ENCODE data around the gene SLBP. TPM values are rescaled to one million over a fixed set of nuclear protein-coding genes. Genes with fewer than 3 reads are reported as not detected.

Gene SLBP
- total and polyA plus RNA-seq, 2 of the 8 experiments (the other 6 are each of a cell fraction or from before 2014, with no cell fraction given): 44.1 to 49.0 TPM

GRCh38 chr4:1651609-1652008 is 60.5 kb downstream of the SLBP start:
- no peak overlapping the region for H3K4me3 ChIP-seq (ENCODE audit: extremely low read depth in 1 of 4, insufficient read depth in 2 of 4, low read depth in 3 of 4, low read length in 4 of 4)
- no peak overlapping the region for H2BK12ac ChIP-seq (ENCODE audit: low read depth, low read length)
- no peak overlapping the region for H4K5ac ChIP-seq (ENCODE audit: insufficient read length, low read depth, low read length)
- H2BK20ac ChIP-seq (ENCODE audit: low read length): no peak overlapping the region
- H3K27me3 ChIP-seq (replicated peaks in 1 of 4; ENCODE audit: control insufficient read depth in 3 of 4, extremely low read depth in 1 of 4, insufficient read depth in 3 of 4, low read length in 3 of 4): no peaks in the 10 kb centered on the region
- H2AFZ ChIP-seq (ENCODE audit: low read length): no peak overlapping the region
- 87% methylated on average over 13 of the region's 13 CpGs; no CpG with 5 or more reads in 1 of the 2 experiments for WGBS, 2 experiments (ENCODE audit: extremely low coverage in 1 of 2, insufficient coverage in 1 of 2, insufficient read length in 1 of 2, insufficient replicate concordance in 2 of 2, low coverage in 1 of 2, low lambda C conversion rate in 2 of 2, missing lambda C conversion rate in 1 of 2)
- peak overlapping the region; percentile 88 for H4K91ac ChIP-seq (replicated peaks; ENCODE audit: insufficient read length, low read length)
- H3K9ac ChIP-seq (replicated peaks in 1 of 4; ENCODE audit: extremely low read depth in 1 of 4, low read depth in 3 of 4, low read length in 3 of 4): no peak overlapping the region
- H4K8ac ChIP-seq (ENCODE audit: extremely low read depth, insufficient read depth, low read length): peak overlapping the region; percentile 72; the same call in 1 of the 2 replicates
- no peaks in the 10 kb centered on the region for H3K4me1 ChIP-seq (replicated peaks in 1 of 4; ENCODE audit: control insufficient read depth in 3 of 4, insufficient read depth in 4 of 4, low read length in 3 of 4)
- no peak overlapping the region for H3K4ac ChIP-seq (replicated peaks; ENCODE audit: insufficient read length, low read depth, low read length)
- POLR2A ChIA-PET (ENCODE audit: partially characterized antibody): no interaction called here
- H3K36me3 ChIP-seq (ENCODE audit: control insufficient read depth in 2 of 4, insufficient read depth in 4 of 4, low read length in 3 of 4): no peaks in the 10 kb centered on the region; a peak in 1 of 8 replicates
- no peak overlapping the region for H3K14ac ChIP-seq (ENCODE audit: insufficient read length)
- H2BK15ac ChIP-seq (ENCODE audit: low read length): no peak overlapping the region; the same call in 1 of the 2 replicates
- H3K23ac ChIP-seq (ENCODE audit: insufficient read length): no peak overlapping the region
- H3K56ac ChIP-seq (replicated peaks; ENCODE audit: insufficient read length, low read depth, low read length): peak overlapping the region; percentile 100
- no peak overlapping the region for H3K27ac ChIP-seq (ENCODE audit: low read depth, low read length)
- H3K4me2 ChIP-seq (ENCODE audit: insufficient read depth in 1 of 2, low read depth in 2 of 2, low read length in 2 of 2): no peak overlapping the region
- CTCF ChIA-PET (ENCODE audit: partially characterized antibody): interaction anchor here (1.0 kb wide), 1 partner anchor 20 kb away, joined by 3 read pairs; no protein-coding TSS in a partner anchor
- TF ChIP-seq BCL11A (IDR thresholded peaks at IDR 0.05; ENCODE audit: low read depth in 2 of 2, low read length in 2 of 2) (no peak), EZH2 (IDR thresholded peaks at IDR 0.05; ENCODE audit: low read depth, low read length, severe bottlenecking) (no peak), KDM1A (IDR thresholded peaks at IDR 0.05; ENCODE audit: borderline replicate concordance, low read length) (no peak), RXRA (IDR thresholded peaks at IDR 0.05; ENCODE audit: insufficient read depth, low read depth, low read length) (no peak), HDAC6 (IDR thresholded peaks at IDR 0.05; ENCODE audit: low read depth, low read length) (no peak)
- no peak overlapping the region for H2BK120ac ChIP-seq (replicated peaks; ENCODE audit: low read depth, low read length)
- H2BK5ac ChIP-seq (ENCODE audit: low read depth, low read length): 0 out of 2 replicates have a peak overlapping the region, but pooled peaks have one; percentile 48
- H3K79me1 ChIP-seq (ENCODE audit: low read depth, low read length): no peaks in the 10 kb centered on the region
- peaks cover 13% of the 10 kb centered on the region; the same call in 1 of the 2 replicates for H3K23me2 ChIP-seq (ENCODE audit: low read depth, low read length)
- H4K20me1 ChIP-seq (replicated peaks in 1 of 2; ENCODE audit: control insufficient read depth in 1 of 2, insufficient read depth in 2 of 2, low read length in 2 of 2): peaks cover 0 to 12% of the 10 kb centered on the region in 2 experiments
- DNase-seq (ENCODE audit: low read depth in 1 of 2, low spot score in 2 of 2) (no peak), FAIRE-seq (no peak)
- H3K18ac ChIP-seq (ENCODE audit: extremely low read depth, low read length): no peak overlapping the region
- H3K79me2 ChIP-seq (ENCODE audit: control insufficient read depth in 1 of 2, insufficient read depth in 2 of 2, low read length in 2 of 2): no peaks in the 10 kb centered on the region
- peaks cover 0 to 2% of the 10 kb centered on the region in 2 experiments; a peak in 1 of 4 replicates for H3K9me3 ChIP-seq (ENCODE audit: insufficient read depth in 2 of 2, low read depth in 1 of 2, low read length in 1 of 2)
- no peak overlapping the region for H2AK5ac ChIP-seq (ENCODE audit: low read depth, low read length)

All from H1 (cell line).